ENCODE results near the gene TAAR9.
"Not testable (repeated sequence)": the region's sequence is repeated elsewhere in the genome, so short reads cannot be mapped to it uniquely, and the experiment has no call there.

TAAR9 gene

DNA sequence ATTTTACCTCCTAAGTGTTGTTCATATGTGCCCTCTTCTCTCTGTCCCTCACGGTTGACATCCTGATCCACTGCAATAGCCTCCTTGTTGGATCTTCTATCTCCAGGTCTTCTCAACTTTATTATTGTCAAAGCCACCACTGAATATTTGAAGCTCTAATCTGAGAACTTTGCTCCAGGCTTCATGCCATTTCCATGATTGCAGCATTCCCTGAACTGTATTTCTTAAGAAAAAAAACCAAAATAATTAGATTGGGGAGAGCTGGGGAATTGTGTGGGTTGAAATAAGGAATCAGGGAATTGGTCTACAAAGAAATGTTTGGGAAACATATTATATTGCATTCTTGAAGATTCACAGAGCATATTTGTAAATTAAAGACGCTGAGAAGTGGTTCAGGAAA is 22.7 kb upstream of the TAAR9 start:
- no peak for DNase-seq (ENCODE audit: low spot score)

DNA sequence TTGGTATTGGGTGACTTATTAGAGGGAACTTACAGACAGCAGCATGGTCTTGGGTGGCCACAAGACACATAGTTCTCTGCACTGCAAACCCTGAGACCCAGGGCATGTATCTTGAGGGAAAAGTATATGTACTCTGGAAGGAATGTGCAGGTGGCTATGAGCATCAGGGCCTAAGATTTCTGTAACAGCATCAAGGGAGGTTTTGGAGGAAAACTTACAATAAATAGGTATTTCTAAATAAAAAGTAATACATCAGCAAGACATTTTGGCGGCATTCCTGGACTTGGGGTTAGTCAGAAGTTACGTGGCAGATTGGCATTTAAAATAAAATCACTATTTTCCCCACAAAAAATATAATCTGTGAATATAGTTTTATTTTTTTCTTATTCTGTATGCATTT is 17.1 kb upstream of the TAAR9 start:
- no peak for DNase-seq (ENCODE audit: low spot score)

DNA sequence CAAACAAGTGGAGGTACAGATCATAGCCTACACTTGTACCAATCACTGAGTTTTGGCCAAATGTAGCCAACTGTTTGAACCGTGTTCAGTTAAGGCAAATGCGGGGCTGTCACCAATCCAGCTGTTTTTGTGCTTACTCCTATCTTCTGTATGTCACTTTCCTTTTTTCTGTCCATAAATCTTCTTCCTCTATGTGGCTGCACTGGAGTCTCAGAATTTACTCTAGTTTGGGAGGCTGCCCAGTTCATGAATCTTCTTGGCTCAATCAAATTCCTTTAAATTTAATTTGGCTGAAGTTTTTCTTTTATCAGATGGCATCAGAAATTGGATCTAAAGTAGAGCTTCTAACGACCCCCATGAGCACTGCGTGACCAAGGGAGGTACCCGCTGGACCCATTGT is 13.4 kb upstream of the TAAR9 start:
- DNase-seq (ENCODE audit: low spot score), result no peak

DNA sequence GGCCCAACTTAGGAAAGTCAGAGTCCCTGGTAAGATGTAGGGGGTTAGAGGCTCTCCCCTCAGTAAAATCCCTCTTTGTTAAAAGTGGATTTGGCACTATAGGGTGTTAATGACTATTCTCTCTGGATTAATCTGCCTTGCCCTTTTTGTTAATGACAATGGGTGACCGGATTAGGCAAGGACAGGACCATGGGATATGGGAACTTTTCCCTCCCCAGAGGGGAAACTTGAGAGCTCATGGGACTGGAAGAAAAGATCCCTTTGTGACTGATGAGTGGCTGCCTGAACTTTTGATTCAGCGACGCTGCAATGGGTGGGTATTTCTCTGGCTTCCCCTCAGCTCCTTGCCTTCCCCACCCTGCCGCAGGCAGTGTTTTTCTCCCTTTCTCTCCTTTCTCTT is 12.2 kb upstream of the TAAR9 start:
- DNase-seq (ENCODE audit: low spot score), result no peak

DNA sequence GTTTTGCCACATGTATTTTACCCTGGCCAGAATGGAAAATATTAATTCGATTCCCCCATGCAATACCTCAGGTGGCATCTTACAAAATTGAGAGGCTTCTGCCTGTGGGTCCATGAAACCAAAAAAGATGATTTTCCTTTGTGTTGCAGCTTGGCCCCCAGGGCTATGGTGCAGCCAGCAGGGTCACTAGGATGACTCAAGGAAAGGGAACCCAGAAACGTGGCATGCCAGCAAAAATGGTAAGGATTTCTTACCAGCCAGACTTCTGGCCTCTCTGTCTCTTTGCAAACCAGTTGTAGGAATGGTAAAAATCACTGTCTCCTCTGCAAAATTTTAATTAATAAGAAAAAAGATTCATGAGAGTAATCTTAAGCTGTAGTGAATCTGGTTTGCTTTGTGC is 11.6 kb upstream of the TAAR9 start:
- DNase-seq (ENCODE audit: low spot score), result no peak

DNA sequence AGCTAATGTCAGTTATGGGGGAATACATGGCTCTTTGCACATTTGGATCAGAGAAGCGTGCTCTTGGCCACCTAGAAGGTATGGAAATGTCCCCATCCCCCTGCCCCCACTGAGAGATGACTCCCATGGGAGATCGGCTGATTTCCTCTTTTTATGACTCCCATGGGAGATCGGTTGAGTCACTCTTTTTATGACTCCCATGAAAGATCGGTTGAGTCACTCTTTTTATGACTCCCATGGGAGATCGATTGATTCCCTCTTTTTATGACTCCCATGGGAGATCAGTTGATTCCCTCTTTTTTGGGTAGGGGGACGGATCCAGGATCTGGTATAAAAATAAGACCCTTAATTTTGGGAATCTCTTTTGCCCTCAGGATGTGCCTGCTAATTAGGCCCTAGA is 10.3 kb upstream of the TAAR9 start:
- no peak for DNase-seq (ENCODE audit: low spot score)

DNA sequence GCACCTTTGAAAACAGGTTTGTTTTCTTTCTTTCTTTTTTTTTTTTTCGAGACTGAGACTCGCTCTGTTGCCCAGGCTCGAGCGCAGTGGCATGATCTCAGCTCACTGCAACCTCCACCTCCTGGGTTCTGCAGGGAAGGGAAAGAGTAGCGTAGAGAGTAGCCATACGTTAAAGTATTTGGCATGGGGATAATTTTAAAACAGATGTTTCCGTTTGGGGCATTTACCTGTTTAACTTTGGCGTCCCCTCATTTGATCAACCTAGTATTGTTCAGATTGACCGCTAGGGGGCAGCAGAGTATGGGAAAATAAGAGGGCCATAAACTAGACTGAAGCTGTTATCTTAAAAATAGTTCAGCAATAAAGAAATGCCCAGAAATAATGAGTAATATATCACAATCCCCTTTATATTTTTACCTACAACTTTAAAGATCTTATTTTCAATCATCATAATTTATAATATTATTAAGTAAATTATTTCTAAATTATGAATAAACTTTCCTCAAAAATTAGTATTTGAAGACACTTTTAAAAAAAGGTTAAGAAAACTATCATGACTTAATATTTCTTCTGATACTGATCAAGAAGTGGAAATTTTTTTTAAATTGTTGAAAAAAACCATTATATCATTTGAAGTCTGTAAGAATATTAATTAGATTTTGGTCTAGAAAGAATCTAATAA is 7.6 kb upstream of the TAAR9 start:
- peak; percentile 73 for DNase-seq (ENCODE audit: low spot score)

DNA sequence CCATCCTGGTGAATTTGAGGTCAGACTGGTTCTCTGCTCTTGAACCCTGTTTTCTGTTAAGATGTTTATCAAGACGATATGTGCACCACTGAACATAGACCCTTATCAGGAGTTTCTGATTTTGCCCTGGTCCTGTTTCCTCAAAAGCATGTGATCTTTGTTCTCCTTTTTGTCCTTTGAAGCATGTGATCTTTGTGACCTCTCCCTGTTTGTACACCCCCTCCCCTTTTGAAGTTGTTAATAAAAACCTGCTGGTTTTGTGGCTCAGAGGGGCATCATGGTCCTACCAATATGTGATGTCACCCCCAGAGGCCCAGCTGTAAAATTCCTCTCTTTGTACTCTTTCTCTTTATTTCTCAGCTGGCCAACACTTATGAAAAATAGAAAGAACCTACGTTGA is 3.5 kb upstream of the TAAR9 start:
- not testable (repeated sequence) for DNase-seq (ENCODE audit: low spot score)

DNA sequence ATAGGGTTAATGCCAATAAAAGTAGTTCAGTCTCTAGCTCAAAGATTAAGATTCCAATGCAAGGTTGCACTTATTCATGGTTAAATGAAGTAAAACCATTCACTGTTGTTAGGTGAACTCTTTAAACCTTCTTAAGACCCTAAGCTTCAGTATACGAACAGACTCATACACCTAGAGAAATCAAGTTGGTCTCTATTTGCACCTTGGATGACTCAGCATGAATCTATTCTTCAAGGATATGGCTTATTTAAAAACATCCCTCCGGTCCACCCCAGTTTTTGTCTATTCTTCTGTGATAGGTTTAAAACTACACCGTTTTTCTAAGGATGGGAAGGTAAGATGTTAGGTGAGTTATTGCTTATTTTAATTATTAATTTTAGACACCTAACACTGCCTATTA is 932 bp upstream of the TAAR9 start:
- DNase-seq (ENCODE audit: low spot score), result no peak

DNA sequence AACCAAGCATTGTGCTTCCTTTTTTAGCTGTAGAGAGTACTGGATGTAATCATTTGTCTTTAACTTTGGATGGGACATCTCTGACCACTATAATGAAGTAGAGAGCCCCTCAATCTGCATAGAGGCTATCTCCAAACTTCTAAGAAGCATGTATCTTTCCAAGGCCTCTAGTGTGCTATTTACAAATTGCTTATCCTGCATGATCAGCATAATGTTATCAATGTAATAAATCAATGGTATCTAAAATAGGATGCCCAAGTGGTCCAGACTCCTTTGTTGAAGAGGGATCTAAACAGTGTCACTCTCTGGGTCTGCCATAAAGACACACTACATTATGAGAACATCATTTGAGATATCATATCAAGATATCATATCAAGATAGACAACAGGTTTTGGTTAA is 6.7 kb downstream of the TAAR9 start:
- DNase-seq (ENCODE audit: low spot score), result no peak

DNA sequence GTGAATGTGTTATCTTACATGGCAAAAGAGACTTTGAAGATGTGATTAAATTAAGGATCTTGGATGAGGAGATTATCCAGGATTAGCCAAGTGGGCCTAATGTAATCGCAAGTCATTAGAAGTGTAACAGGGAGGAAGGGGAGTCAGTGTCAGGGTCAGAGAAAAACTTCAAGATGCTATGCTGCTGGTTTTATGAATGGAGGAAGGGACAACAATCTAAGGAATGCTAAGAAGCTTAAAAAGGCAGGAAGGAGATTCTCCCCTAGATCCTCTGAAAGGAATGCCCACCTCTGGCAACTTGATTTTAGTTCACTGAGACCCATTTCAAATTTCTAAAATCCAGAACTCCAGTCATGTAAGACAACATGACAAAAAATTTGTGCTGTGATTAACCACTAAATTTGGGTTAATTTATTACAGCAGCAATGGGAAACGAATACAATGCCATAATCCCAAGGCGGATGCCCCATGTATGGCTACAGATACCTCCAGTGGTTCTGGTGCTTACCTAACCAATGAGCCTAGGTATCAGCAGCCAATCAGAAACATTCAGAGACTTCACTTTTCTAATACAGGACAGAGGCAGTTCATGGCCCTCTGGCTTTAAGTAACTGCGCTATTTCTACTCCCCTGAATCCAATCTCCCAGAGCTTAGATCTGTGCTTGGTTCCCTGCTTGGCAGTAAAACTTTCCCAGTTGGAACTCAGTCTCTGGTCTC is 10.8 kb downstream of the TAAR9 start:
- DNase-seq (ENCODE audit: low spot score), result no peak

DNA sequence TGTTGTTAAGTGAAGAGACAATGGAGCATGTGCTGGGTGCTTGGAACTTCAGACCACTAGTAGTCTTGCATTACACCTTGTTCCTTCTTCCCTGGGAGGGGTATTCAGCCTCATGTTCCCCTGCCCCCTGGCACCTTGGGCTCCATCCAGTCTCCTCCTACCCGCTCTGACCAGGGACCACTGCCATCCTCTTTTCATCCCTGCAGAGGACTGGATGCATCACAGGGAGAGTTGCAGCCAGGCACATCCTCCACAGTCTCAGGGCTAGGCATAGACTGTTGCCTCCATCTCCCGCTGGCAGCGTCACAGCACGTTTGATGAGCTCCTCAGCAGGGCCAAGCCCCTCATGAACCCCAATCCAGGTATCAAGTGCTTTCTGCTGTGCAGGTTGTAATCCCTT is 13.1 kb downstream of the TAAR9 start:
- no peak for DNase-seq (ENCODE audit: low spot score)

DNA sequence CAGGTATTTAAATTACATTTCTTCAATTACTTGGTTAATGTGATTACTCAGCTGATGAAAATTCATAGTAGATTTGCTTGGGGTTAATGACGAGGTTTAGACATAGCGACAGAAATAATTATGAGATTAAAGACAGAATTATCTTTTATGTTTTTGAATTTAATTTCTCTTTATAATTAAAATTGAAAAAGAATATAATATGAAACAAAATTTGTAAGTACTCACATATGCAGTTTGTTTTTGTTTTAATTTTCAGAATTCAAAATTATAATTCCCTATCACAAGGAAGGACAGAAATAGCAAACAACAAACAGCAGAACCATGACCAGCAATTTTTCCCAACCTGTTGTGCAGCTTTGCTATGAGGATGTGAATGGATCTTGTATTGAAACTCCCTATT is 14.3 kb downstream of the TAAR9 start, which contains the start of gene TAAR8:
TSS of gene TAAR8 (plus strand) at position 301 of the 400 bp plus-strand sequence. CDS start at position 322, 21 bp downstream.
- DNase-seq (ENCODE audit: low spot score), result no peak

DNA sequence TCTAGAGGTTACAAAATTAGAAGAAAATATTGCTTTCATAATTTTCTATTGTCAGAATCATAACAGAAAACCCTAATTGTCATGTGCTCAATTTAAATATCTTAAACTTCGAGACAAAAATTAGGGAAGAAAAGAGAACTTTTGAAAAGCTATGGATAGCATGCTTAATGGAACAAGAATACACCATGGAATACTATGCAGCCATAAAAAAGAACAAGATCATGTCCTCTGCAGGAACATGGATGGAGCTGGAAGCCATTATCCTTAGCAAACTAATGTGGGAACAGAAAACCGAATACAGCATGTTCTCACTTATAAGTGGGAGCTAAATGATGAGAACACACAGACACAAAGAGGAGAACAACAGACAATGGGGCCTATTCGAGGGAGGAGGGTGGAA is 22.0 kb downstream of the TAAR9 start:
- DNase-seq (ENCODE audit: low spot score), result not testable (repeated sequence)

DNA sequence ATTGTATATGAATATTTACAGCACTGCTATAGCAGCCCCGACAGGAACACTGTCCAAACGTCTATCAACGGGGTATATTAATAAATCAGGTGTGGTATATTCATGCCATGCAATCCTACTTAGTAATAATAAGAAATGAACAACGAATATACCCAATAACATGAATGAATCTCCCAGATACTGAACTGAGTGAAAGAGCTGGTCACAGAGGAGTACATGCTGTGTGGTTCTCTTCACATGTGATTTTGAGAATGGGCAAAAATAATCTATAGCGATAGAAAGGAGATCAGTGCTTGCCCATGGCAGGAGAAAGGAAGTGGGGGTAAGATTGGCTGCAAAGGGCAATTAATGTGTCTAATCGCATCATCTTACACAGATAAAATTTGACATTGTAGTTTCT is 28.3 kb downstream of the TAAR9 start:
- no peak for DNase-seq (ENCODE audit: low spot score)

DNA sequence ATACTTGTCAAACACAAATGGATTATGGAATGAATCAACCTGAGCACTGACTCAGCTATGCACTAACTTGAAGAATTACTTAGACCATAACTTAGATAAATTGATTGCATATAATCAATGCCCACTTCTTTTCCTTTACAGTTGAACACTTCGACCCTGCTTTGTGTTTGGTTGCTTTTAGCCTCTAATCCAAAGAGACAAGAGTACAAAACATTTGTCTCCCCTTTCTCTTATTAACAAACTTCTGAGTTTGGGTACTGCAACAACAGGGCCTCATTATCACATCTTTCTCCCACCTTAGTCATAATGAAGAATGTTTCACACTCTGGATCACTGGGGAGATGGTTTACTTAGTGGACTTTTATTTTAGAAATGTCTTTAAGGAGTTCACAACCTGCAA is 29.5 kb downstream of the TAAR9 start:
- DNase-seq (ENCODE audit: low spot score), result no peak

DNA sequence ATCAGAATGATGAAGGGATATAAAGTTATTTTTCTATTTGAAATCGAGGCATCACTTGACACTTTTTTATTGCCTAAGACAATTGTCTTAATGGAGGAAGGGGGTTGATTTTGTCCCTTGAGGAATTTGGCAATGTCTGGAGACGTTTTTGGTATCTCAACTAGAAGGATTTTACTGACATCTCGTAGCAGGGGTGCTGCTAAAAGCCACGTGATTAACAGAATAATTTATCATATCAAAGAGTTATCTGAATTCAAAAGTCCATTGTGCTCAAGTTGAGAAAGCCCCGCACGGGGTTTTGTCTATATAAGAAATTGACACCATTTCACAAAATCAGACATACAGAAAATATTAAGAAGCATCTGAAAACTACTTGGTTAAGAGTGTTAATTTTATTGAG is 30.5 kb downstream of the TAAR9 start:
- no peak for DNase-seq (ENCODE audit: low spot score)

DNA sequence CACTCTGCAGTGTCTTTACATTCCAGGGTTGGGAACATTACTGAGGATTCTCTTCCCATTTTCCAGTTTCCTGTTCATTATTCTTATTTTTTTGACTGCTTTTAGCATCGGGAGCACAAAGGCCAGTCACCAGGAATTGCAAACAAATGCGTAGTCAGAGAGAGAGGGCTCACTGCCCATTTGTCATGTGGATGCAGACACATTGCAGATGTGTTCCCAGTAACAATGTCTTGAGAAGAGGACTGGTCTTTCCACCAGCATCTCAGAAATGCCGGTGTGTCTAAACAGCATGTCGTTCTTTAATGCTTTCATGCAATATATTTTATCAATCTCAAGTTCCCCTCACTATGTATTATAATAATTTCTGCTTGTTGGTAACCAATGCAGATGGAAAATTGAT is 31.1 kb downstream of the TAAR9 start:
- no peak for DNase-seq (ENCODE audit: low spot score)

DNA sequence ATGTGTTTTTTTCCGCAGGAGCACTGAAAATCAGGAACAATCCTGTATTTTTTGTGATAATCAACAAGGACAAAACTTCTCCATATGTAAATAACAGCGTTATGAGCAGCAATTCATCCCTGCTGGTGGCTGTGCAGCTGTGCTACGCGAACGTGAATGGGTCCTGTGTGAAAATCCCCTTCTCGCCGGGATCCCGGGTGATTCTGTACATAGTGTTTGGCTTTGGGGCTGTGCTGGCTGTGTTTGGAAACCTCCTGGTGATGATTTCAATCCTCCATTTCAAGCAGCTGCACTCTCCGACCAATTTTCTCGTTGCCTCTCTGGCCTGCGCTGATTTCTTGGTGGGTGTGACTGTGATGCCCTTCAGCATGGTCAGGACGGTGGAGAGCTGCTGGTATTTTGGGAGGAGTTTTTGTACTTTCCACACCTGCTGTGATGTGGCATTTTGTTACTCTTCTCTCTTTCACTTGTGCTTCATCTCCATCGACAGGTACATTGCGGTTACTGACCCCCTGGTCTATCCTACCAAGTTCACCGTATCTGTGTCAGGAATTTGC is 32.2 kb downstream of the TAAR9 start, which contains the start of gene TAAR6:
TSS of gene TAAR6 (plus strand) at position 102 of the 557 bp plus-strand sequence. CDS start at position 102, 0 bp downstream.
- no peak for DNase-seq (ENCODE audit: low spot score)

DNA sequence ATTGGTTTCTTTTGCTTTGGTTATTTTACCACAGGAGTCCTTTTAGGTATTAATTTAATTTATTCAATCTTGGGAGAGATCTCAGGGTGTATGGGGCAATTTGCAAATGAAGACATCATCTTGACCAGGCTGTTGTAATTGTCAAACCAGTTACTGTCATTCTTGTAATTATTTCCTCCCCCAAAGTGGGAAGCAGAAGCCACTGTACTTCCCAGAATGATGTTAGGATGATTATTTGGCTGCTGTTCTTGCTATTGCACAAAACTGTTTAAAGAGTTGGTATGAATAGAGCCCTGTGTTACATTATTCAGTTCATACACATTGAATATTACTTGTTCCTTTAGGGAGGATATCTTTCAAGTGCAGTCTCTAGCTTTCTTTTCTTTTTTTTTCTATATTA is 33.7 kb downstream of the TAAR9 start:
- no peak for DNase-seq (ENCODE audit: low spot score)

DNA sequence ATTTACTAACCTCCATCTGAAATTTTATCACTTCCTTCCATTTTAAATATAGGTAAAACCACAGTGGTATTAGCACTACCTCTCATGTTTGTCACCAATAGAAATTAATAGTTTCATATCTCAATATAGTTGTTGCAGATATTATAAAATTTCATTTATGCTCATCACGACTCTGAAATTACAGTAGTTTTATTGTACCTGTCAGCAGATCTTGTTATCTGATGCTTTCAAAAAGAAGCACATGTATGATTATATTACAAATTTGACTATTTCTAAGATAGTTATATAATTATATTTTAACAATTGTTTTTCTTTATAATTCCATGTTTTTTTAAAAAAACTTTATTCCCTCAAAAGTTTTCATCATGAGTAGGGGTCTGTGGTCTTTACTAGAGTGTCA is 46.6 kb downstream of the TAAR9 start:
- DNase-seq (ENCODE audit: low spot score), result no peak

DNA sequence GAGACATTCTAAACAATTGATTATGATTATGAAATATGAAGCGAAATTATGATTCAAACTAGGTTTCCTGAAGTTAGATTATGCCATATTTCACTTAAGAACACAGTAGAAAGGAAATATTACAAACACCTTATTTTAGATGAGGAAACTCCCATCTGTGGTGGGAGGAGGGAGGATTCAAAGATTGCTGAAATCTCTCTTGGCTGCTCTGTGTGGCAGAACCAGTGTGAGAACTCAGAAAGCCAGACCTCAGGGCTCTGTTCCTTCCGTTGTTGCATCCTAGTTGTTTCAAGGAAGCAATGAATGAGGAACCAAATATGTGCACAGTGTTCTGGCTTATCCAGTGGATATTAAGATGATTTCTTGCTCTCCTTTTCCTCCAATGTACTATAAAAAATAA is 49.3 kb downstream of the TAAR9 start:
- DNase-seq (ENCODE audit: low spot score), result no peak

Measured in kidney capillary endothelial cell (primary cell).